Measurements from ENCODE around the gene RAG2.

Gene RAG2

GRCh38 chr11:36598051-36598450, at the start of gene RAG2:
RAG2 (minus strand) TSS chr11:36598236; CDS start chr11:36594168, 4,068 bp downstream.
- DNase-seq: no peak

- no peak for DNase-seq
Observed at GRCh38 chr11:36638556-36638955, 40.5 kb upstream of the RAG2 start.

GRCh38 chr11:36635066-36635862, 37.2 kb upstream of the RAG2 start:
- DNase-seq: no peak

GRCh38 chr11:36631774-36632173, 33.7 kb upstream of the RAG2 start:
- DNase-seq: no peak

GRCh38 chr11:36628765-36629244, 30.8 kb upstream of the RAG2 start:
- DNase-seq: no peak

- DNase-seq: no peak
Observed at GRCh38 chr11:36628141-36628540, 30.1 kb upstream of the RAG2 start.

- DNase-seq: no peak
Observed at GRCh38 chr11:36627471-36627870, 29.4 kb upstream of the RAG2 start.

- DNase-seq: no peak
Observed at GRCh38 chr11:36627006-36627405, 29.0 kb upstream of the RAG2 start.

GRCh38 chr11:36623494-36623893, 25.5 kb upstream of the RAG2 start:
- no peak for DNase-seq

GRCh38 chr11:36622431-36623136, 24.5 kb upstream of the RAG2 start:
- DNase-seq: no peak

GRCh38 chr11:36620246-36620645, 22.2 kb upstream of the RAG2 start:
- no peak for DNase-seq

GRCh38 chr11:36619502-36619901, 21.5 kb upstream of the RAG2 start:
- DNase-seq: no peak

GRCh38 chr11:36618363-36619047, 20.5 kb upstream of the RAG2 start:
- DNase-seq: no peak

GRCh38 chr11:36617543-36618362, 19.7 kb upstream of the RAG2 start:
- DNase-seq: no peak

GRCh38 chr11:36615826-36616225, 17.8 kb upstream of the RAG2 start:
- no peak for DNase-seq

GRCh38 chr11:36609383-36609782, 11.3 kb upstream of the RAG2 start:
- no peak for DNase-seq

- DNase-seq: no peak
Observed at GRCh38 chr11:36608491-36609199, 10.6 kb upstream of the RAG2 start.

GRCh38 chr11:36605221-36606216, 7.5 kb upstream of the RAG2 start:
- no peak for DNase-seq

GRCh38 chr11:36602135-36602534, 4.1 kb upstream of the RAG2 start:
- DNase-seq: no peak

GRCh38 chr11:36601155-36601554, 3.1 kb upstream of the RAG2 start:
- no peak for DNase-seq

- no peak for DNase-seq
Observed at GRCh38 chr11:36600180-36600579, 2.1 kb upstream of the RAG2 start.
